ENCODE results near the gene ARAP3.

DNA sequence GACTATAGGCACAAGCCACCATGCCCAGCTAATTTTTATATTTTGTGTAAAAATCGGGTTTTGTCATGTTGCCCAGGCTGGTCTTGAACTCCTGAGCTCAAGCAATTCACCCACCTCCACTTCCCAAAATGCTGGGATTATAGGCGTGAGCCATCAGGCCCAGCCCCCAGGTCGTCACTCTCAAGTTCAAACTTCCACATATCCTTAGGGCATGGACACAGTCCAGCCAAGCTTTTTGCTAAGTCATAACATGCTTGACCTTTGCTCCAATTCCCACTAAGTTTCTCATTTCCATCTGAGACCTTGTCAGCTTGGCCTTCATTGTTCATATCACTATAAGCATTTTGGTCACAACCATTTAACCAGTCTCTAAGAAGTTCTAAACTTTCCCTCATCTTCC, 43.9 kb upstream of the ARAP3 start:
- TF ChIP-seq, protein P1, sequence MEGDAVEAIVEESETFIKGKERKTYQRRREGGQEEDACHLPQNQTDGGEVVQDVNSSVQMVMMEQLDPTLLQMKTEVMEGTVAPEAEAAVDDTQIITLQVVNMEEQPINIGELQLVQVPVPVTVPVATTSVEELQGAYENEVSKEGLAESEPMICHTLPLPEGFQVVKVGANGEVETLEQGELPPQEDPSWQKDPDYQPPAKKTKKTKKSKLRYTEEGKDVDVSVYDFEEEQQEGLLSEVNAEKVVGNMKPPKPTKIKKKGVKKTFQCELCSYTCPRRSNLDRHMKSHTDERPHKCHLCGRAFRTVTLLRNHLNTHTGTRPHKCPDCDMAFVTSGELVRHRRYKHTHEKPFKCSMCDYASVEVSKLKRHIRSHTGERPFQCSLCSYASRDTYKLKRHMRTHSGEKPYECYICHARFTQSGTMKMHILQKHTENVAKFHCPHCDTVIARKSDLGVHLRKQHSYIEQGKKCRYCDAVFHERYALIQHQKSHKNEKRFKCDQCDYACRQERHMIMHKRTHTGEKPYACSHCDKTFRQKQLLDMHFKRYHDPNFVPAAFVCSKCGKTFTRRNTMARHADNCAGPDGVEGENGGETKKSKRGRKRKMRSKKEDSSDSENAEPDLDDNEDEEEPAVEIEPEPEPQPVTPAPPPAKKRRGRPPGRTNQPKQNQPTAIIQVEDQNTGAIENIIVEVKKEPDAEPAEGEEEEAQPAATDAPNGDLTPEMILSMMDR (IDR thresholded peaks at IDR 0.05) = no peak
- TF ChIP-seq POLR2AphosphoS5 (IDR thresholded peaks at IDR 0.05; ENCODE audit: low read depth, low read length) (no peak), REST (IDR thresholded peaks at IDR 0.05; ENCODE audit: insufficient read depth in 1 of 2, low read depth in 2 of 2, low read length in 1 of 2) (no peak), SIN3A (IDR thresholded peaks at IDR 0.05; ENCODE audit: borderline replicate concordance, insufficient read depth, low read depth, low read length) (no peak), TCF7L2 (IDR thresholded peaks at IDR 0.05; ENCODE audit: low read depth, low read length) (no peak)
